ENCODE data around the gene FBXO27.

DNA sequence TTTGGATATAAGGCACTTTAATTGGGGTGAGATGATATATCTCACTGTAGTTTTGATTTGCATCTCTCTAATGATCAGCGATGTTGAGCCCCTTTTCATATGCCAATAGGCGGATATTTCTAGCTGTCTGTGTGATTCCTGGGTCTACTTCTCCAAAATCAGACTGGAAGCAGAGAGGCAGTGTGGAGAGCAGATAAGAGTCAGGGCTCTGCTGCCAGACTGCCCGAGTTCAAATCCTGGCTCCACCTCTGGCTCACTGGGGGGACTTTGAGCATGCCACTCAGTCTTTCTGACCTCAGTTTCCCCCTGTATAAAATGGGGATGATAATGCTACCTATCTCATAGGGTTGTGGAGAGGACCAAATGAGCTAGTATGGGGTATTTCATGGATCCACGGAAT is 27.8 kb upstream of the FBXO27 start:
- TF ChIP-seq, protein P1, sequence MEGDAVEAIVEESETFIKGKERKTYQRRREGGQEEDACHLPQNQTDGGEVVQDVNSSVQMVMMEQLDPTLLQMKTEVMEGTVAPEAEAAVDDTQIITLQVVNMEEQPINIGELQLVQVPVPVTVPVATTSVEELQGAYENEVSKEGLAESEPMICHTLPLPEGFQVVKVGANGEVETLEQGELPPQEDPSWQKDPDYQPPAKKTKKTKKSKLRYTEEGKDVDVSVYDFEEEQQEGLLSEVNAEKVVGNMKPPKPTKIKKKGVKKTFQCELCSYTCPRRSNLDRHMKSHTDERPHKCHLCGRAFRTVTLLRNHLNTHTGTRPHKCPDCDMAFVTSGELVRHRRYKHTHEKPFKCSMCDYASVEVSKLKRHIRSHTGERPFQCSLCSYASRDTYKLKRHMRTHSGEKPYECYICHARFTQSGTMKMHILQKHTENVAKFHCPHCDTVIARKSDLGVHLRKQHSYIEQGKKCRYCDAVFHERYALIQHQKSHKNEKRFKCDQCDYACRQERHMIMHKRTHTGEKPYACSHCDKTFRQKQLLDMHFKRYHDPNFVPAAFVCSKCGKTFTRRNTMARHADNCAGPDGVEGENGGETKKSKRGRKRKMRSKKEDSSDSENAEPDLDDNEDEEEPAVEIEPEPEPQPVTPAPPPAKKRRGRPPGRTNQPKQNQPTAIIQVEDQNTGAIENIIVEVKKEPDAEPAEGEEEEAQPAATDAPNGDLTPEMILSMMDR (IDR thresholded peaks at IDR 0.05; ENCODE audit: low read depth, low read length, missing input control) = no peak
- no peak for TF ChIP-seq TAF1 (conservative IDR thresholded peaks at IDR 0.05)
